Measurements from ENCODE around the gene MEGF10. TPM values are rescaled to one million over a fixed set of nuclear protein-coding genes. Genes with fewer than 3 reads are reported as not detected.

Gene MEGF10
- total and polyA plus RNA-seq, 2 of the 8 experiments (the other 6 are each of a cell fraction or from before 2014, with no cell fraction given): 38.2 to 53.1 TPM

DNA sequence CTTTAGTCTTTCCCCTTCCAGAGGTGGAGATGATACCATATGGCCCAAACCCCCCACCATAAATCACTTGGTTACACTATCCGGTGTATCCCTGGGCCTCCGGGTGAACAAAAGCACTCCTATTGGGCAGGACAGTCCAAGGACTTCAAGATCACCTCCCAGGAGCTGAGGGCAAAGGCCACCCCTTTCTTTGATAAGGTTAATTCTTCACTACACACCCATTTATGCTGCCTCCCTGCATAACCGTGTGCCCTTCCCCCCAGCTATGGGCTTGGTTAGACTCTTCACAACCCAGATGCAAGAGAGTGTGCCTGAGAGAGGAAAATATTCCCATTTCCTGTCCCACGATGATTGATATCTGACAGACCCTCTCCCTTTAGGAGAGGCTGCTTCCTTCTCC lies 162.0 kb downstream of the MEGF10 start (continued):
- no peak for TF ChIP-seq NRF1 (IDR thresholded peaks at IDR 0.05; ENCODE audit: low read depth, low read length)
- no peak for TF ChIP-seq NANOG (IDR thresholded peaks at IDR 0.05; ENCODE audit: insufficient read depth, low read depth, low read length, poor library complexity, severe bottlenecking)
- no peak for TF ChIP-seq SIRT6 (IDR thresholded peaks at IDR 0.05; ENCODE audit: low read length)
- TF ChIP-seq CTBP2 (IDR thresholded peaks at IDR 0.05; ENCODE audit: borderline replicate concordance, insufficient read depth, insufficient read length, low read length): no peak
- no peak for TF ChIP-seq RNF2 (IDR thresholded peaks at IDR 0.05; ENCODE audit: borderline replicate concordance, low read depth, low read length, missing control alignments, poor library complexity, severe bottlenecking)
- TF ChIP-seq POLR2AphosphoS5 (IDR thresholded peaks at IDR 0.05; ENCODE audit: low read depth, low read length): no peak
- no peak for TF ChIP-seq SRF (IDR thresholded peaks at IDR 0.05; ENCODE audit: low read depth, low read length)

Measured in H1 (cell line).